SK-N-SH (cell line): Measurements from ENCODE around the gene SMIM14. TPM values are rescaled to one million over a fixed set of nuclear protein-coding genes. Genes with fewer than 3 reads are reported as not detected.

ENCODE experiments used
- CTCF ChIA-PET: fragments of 300-600, 350-600 bp; formaldehyde crosslinking; extraction: SDS; loops from one replicate; lab custom pipeline; 2021; lab: Yijun Ruan, JAX
- POLR2A ChIA-PET: fragments of 350-600 bp; sonication (Branson Sonifier 250); formaldehyde crosslinking; extraction: SDS; loops from one replicate; lab custom pipeline; 2020; ENCODE audit warnings: antibody characterized with exemption, inconsistent platforms; lab: Yijun Ruan, JAX
- DNase-seq: peaks from one replicate; pipeline ENCODE4 v3.0.0; 2012
- H2AFZ ChIP-seq: fragments of 200-600 bp; sonication (generic); 2 replicates; pipeline ENCODE4 v1.8.1; 2016; ENCODE audit warnings: antibody characterized with exemption, mild to moderate bottlenecking, low read depth
- H3F3A ChIP-seq: fragments of 200-600 bp; sonication (generic); replicated peaks from 2 replicates; pipeline ENCODE3; 2016; ENCODE audit warnings: antibody characterized with exemption, mild to moderate bottlenecking; ENCODE audit not compliant: insufficient read depth
- H3K27ac ChIP-seq, 2 experiments: fragments of 200-500 bp in 1 of 2; fragments of 200-600 bp in 1 of 2; sonication (Bioruptor generic) in 1 of 2; sonication (generic), shearing (Covaris generic) in 1 of 2; 2 replicates each; pipeline versions ENCODE4 v1.5.1 to v1.6.1; 2014 to 2016; ENCODE audit warnings: low read depth in 2 of 2, inconsistent platforms in 1 of 2, low read length in 1 of 2, mild to moderate bottlenecking in 1 of 2, mixed read lengths in 1 of 2
- H3K27me3 ChIP-seq: fragments of 200-600 bp; sonication (generic), shearing (Covaris generic); 2 replicates; pipeline ENCODE4 v1.6.1; 2016; ENCODE audit warnings: mixed run types; ENCODE audit not compliant: insufficient read depth
- H3K36me3 ChIP-seq, 2 experiments: fragments of 200-500 bp in 1 of 2; fragments of 200-600 bp in 1 of 2; sonication (Bioruptor generic) in 1 of 2; sonication (generic) in 1 of 2; replicated peaks in 1 of 2; 2 replicates each; pipeline versions ENCODE3 to v1.5.1; 2014 to 2016; ENCODE audit warnings: low read length in 1 of 2, mild to moderate bottlenecking in 1 of 2; ENCODE audit not compliant: insufficient read depth in 2 of 2, control insufficient read depth in 1 of 2
- H3K4me1 ChIP-seq, 2 experiments: fragments of 200-500 bp in 1 of 2; fragments of 200-600 bp in 1 of 2; sonication (Bioruptor generic) in 1 of 2; sonication (generic), shearing (Covaris generic) in 1 of 2; 2 replicates each; pipeline versions ENCODE4 v1.5.1 to v1.6.1; 2014 to 2016; ENCODE audit warnings: low read depth in 1 of 2, low read length in 1 of 2, mixed run types in 1 of 2; ENCODE audit not compliant: insufficient read depth in 2 of 2, control insufficient read depth in 1 of 2
- H3K4me2 ChIP-seq: fragments of 200-600 bp; sonication (generic), shearing (Covaris generic); 2 replicates; pipeline ENCODE4 v1.6.1; 2017; ENCODE audit warnings: mixed run types
- H3K4me3 ChIP-seq, 2 experiments: fragments of 200-500 bp in 1 of 2; fragments of 200-600 bp in 1 of 2; sonication (Bioruptor generic) in 1 of 2; sonication (generic), shearing (Covaris generic) in 1 of 2; 2 replicates each; pipeline versions ENCODE4 v1.5.1 to v1.8.1; 2014 to 2016; ENCODE audit warnings: low read depth in 2 of 2, inconsistent platforms in 1 of 2, low read length in 1 of 2, mild to moderate bottlenecking in 1 of 2, mixed read lengths in 1 of 2, moderate library complexity in 1 of 2
- H3K79me2 ChIP-seq: fragments of 200-600 bp; sonication (generic); 2 replicates; pipeline ENCODE4 v1.8.1; 2017; ENCODE audit warnings: mild to moderate bottlenecking; ENCODE audit not compliant: insufficient read depth
- H3K9ac ChIP-seq: fragments of 200-600 bp; sonication (generic); 2 replicates; pipeline ENCODE4 v1.6.1; 2017; ENCODE audit warnings: mixed run types
- H3K9me2 ChIP-seq: fragments of 200-600 bp; sonication (generic); 2 replicates; pipeline ENCODE4 v1.6.1; 2017; ENCODE audit warnings: mixed run types
- H3K9me3 ChIP-seq: fragments of 200-600 bp; sonication (generic); 2 replicates; pipeline ENCODE4 v1.6.1; 2017; ENCODE audit warnings: mixed run types, mild to moderate bottlenecking, moderate library complexity
- H4K20me1 ChIP-seq: fragments of 200-600 bp; sonication (generic); 2 replicates; pipeline ENCODE4 v1.6.1; 2017; ENCODE audit warnings: mild to moderate bottlenecking, mixed run types; ENCODE audit not compliant: insufficient read depth
- CTCF ChIP-seq: fragments of 200-600 bp; sonication (generic); IDR thresholded peaks from 2 replicates; pipeline ENCODE4 v1.6.1; 2017; ENCODE audit warnings: antibody characterized with exemption, mild to moderate bottlenecking, moderate library complexity
- ELF1 ChIP-seq: IDR thresholded peaks from 2 replicates; pipeline ENCODE4 v1.4.0; 2012
- EP300 ChIP-seq, 2 experiments: IDR thresholded peaks; 2 replicates each; pipeline versions ENCODE4 v1.4.0 to v1.6.1; 2012; ENCODE audit warnings: borderline replicate concordance in 1 of 2, low read depth in 1 of 2, low read length in 1 of 2
- EZH2phosphoT487 ChIP-seq: fragments of 200-600 bp; sonication (generic); IDR thresholded peaks from 2 replicates; pipeline ENCODE4 v1.6.1; 2017; ENCODE audit warnings: low read depth, mixed run types, mild to moderate bottlenecking, antibody characterized with exemption, moderate library complexity, borderline replicate concordance
- FOSL2 ChIP-seq: IDR thresholded peaks from 2 replicates; pipeline ENCODE4 v1.4.0; 2012; ENCODE audit warnings: low read depth, mild to moderate bottlenecking, moderate library complexity, borderline replicate concordance
- FOXJ3 ChIP-seq: sonication (generic); formaldehyde crosslinking; IDR thresholded peaks from 2 replicates; pipeline ENCODE4 v1.5.1; 2020; ENCODE audit warnings: mild to moderate bottlenecking, missing genetic modification reagents
- GABPA ChIP-seq: IDR thresholded peaks from 2 replicates; pipeline ENCODE4 v1.4.0; 2012; ENCODE audit warnings: low read depth, mild to moderate bottlenecking
- GATA2 ChIP-seq: sonication (generic); formaldehyde crosslinking; IDR thresholded peaks from 2 replicates; pipeline ENCODE4 v1.5.0; 2020; ENCODE audit warnings: mild to moderate bottlenecking, missing genetic modification reagents
- JUND ChIP-seq: IDR thresholded peaks from 2 replicates; pipeline ENCODE4 v1.4.0; 2012
- MEF2A ChIP-seq: IDR thresholded peaks from 2 replicates; pipeline ENCODE4 v1.4.0; 2012; ENCODE audit warnings: low read depth, borderline replicate concordance
- NFIC ChIP-seq: IDR thresholded peaks from 2 replicates; pipeline ENCODE4 v1.4.0; 2012; ENCODE audit warnings: borderline replicate concordance
- NRF1 ChIP-seq: IDR thresholded peaks from 2 replicates; pipeline ENCODE4 v1.6.1; 2012; ENCODE audit warnings: low read depth, mild to moderate bottlenecking, low read length
- PBX3 ChIP-seq: IDR thresholded peaks from 2 replicates; pipeline ENCODE4; 2012
- POLR2AphosphoS5 ChIP-seq: IDR thresholded peaks from 2 replicates; pipeline ENCODE4 v1.6.1; 2012; ENCODE audit warnings: low read depth, low read length
- RAD21 ChIP-seq: IDR thresholded peaks from 2 replicates; pipeline ENCODE4 v1.6.1; 2012; ENCODE audit warnings: mild to moderate bottlenecking, low read length
- RCOR1 ChIP-seq: fragments of 150-350 bp; IDR thresholded peaks from 2 replicates; pipeline ENCODE4 v1.6.1; 2017; ENCODE audit warnings: antibody characterized with exemption, low read length
- RFX5 ChIP-seq: IDR thresholded peaks from 2 replicates; pipeline ENCODE4 v1.6.1; 2012; ENCODE audit warnings: mild to moderate bottlenecking, improper control_type of control experiment, low read length
- RXRA ChIP-seq: IDR thresholded peaks from 2 replicates; pipeline ENCODE4 v1.4.0; 2012; ENCODE audit warnings: low read depth, mild to moderate bottlenecking, borderline replicate concordance
- TAF1 ChIP-seq: IDR thresholded peaks from 2 replicates; pipeline ENCODE4 v1.6.1; 2012; ENCODE audit warnings: low read depth, mild to moderate bottlenecking, low read length, moderate library complexity, borderline replicate concordance
- USF1 ChIP-seq: IDR thresholded peaks from 2 replicates; pipeline ENCODE4 v1.4.0; 2012; ENCODE audit warnings: low read depth, borderline replicate concordance
- YY1 ChIP-seq: IDR thresholded peaks from 2 replicates; pipeline ENCODE4 v1.4.0; 2012; ENCODE audit warnings: low read depth, mild to moderate bottlenecking
- WGBS: methylation state at CpG from one replicate; pipeline ENCODE4 v1.1.6; 2017; ENCODE audit warnings: low lambda C conversion rate; 5-methylcytosine and 5-hydroxymethylcytosine counted together
- polyA plus RNA-seq, 3 experiments: library from polyadenylated mRNA; depleted of rRNA; stranded (reverse); fragments of >200 nt; gene quantifications; 2 replicates each; pipeline ENCODE4 v1.2.3, GENCODE V29; 2012
- TF ChIP-seq, protein P1 (sequence below): fragments of 150-350 bp; IDR thresholded peaks from 2 replicates; pipeline ENCODE4 v1.6.1; 2017; ENCODE audit warnings: antibody characterized with exemption, low read length, low read depth, borderline replicate concordance
- TF ChIP-seq, protein P2 (sequence below): IDR thresholded peaks from 2 replicates; pipeline ENCODE4 v1.4.0; 2012; ENCODE audit warnings: low read depth
- TF ChIP-seq, protein P3 (sequence below): IDR thresholded peaks from 2 replicates; pipeline ENCODE4 v1.6.1; 2012; ENCODE audit warnings: mild to moderate bottlenecking, low read depth, low read length, moderate library complexity

Gene SMIM14
- polyA plus RNA-seq, 1 of the 3 experiments (the other 2 are of a cell fraction) = 12.6 TPM

GRCh38 chr4:39528061-39528465, 110.6 kb downstream of the SMIM14 start:
- Histone ChIP-seq H3K79me2 (peaks cover 72% of the 10 kb centered on the region), H3K4me2 (peak overlapping the region; percentile 84)
- under 1% methylated on average over 8 of the region's 21 CpGs for WGBS
- TF ChIP-seq NFIC = no peak
- TF ChIP-seq USF1 = no peak
- TF ChIP-seq POLR2AphosphoS5 = no peak; the same call in 1 of the 2 replicates
- no peak for TF ChIP-seq EZH2phosphoT487
- TF ChIP-seq GATA2 = no peak
- TF ChIP-seq, protein P1, sequence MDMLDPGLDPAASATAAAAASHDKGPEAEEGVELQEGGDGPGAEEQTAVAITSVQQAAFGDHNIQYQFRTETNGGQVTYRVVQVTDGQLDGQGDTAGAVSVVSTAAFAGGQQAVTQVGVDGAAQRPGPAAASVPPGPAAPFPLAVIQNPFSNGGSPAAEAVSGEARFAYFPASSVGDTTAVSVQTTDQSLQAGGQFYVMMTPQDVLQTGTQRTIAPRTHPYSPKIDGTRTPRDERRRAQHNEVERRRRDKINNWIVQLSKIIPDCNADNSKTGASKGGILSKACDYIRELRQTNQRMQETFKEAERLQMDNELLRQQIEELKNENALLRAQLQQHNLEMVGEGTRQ = no peak
- TF ChIP-seq ELF1 = no peak
- no peak for TF ChIP-seq YY1
- TF ChIP-seq, protein P2, sequence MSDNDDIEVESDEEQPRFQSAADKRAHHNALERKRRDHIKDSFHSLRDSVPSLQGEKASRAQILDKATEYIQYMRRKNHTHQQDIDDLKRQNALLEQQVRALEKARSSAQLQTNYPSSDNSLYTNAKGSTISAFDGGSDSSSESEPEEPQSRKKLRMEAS = no peak; the same call in 1 of the 2 replicates
- no peak for TF ChIP-seq RFX5
- no peak for TF ChIP-seq NRF1
- TF ChIP-seq TAF1 = no peak
- TF ChIP-seq GABPA = no peak
- no peak for TF ChIP-seq JUND
- TF ChIP-seq, protein P3, sequence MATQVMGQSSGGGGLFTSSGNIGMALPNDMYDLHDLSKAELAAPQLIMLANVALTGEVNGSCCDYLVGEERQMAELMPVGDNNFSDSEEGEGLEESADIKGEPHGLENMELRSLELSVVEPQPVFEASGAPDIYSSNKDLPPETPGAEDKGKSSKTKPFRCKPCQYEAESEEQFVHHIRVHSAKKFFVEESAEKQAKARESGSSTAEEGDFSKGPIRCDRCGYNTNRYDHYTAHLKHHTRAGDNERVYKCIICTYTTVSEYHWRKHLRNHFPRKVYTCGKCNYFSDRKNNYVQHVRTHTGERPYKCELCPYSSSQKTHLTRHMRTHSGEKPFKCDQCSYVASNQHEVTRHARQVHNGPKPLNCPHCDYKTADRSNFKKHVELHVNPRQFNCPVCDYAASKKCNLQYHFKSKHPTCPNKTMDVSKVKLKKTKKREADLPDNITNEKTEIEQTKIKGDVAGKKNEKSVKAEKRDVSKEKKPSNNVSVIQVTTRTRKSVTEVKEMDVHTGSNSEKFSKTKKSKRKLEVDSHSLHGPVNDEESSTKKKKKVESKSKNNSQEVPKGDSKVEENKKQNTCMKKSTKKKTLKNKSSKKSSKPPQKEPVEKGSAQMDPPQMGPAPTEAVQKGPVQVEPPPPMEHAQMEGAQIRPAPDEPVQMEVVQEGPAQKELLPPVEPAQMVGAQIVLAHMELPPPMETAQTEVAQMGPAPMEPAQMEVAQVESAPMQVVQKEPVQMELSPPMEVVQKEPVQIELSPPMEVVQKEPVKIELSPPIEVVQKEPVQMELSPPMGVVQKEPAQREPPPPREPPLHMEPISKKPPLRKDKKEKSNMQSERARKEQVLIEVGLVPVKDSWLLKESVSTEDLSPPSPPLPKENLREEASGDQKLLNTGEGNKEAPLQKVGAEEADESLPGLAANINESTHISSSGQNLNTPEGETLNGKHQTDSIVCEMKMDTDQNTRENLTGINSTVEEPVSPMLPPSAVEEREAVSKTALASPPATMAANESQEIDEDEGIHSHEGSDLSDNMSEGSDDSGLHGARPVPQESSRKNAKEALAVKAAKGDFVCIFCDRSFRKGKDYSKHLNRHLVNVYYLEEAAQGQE = 0 out of 2 replicates have a peak, but pooled peaks have one; percentile 17
- TF ChIP-seq MEF2A = no peak
- peak; percentile 0; the same call in 1 of the 2 replicates for TF ChIP-seq CTCF
- TF ChIP-seq PBX3 = no peak
- TF ChIP-seq FOXJ3 = no peak
- TF ChIP-seq RXRA = no peak
- TF ChIP-seq EP300 (IDR thresholded peaks at IDR 0.05; ENCODE audit: borderline replicate concordance in 1 of 2, low read depth in 1 of 2, low read length in 1 of 2) = no peak; a peak in 1 of 4 replicates
- no peak for TF ChIP-seq RCOR1
- TF ChIP-seq RAD21 = no peak; the same call in 1 of the 2 replicates
- no peak for TF ChIP-seq FOSL2

More at GRCh38 chr4:39528061-39528465, 110.6 kb downstream of the SMIM14 start:
- Histone ChIP-seq H3K9me3 (no peaks in the 10 kb centered on the region), H3K4me3 (peak overlapping the region; percentile 84 to 89), H3K4me1 (peaks cover under 1 to 3% of the 10 kb centered on the region in 2 experiments; a peak in 2 of 4 replicates), H3K9ac (peak overlapping the region; percentile 94), H4K20me1 (no peaks in the 10 kb centered on the region), H3K36me3 (peaks cover 0 to 38% of the 10 kb centered on the region in 2 experiments), H3K27ac (peak overlapping the region; percentile 92 to 96), H3F3A (peaks cover 9% of the 10 kb centered on the region), H3K27me3 (no peaks in the 10 kb centered on the region), H2AFZ (peak overlapping the region; percentile 24), H3K9me2 (no peaks in the 10 kb centered on the region)
- ChIA-PET POLR2A (interaction anchor here (1.1 to 2.6 kb wide), 5 partner anchors 63 to 528 kb away, joined by 3 to 40 read pairs (median 3); partner anchors contain the start of genes SMIM14 and UBE2K), CTCF (interaction anchor here (1.9 kb wide), 1 partner anchor 59 kb away, joined by 8 read pairs; no protein-coding TSS in a partner anchor)
- DNase-seq = no peak
